Trophoblast cell (in vitro differentiated cells and primary cell): ENCODE measurements around the gene FUBP3.

Experiments
- DNase-seq, 2 donors: peaks; one replicate each; pipeline ENCODE4 v3.0.0-alpha.2; 2016
- H2AFZ ChIP-seq: 2 replicates; pipeline ENCODE4 v1.6.1; 2013; ENCODE audit warnings: low read length, moderate library complexity, mild to moderate bottlenecking; ENCODE audit not compliant: insufficient read depth, poor library complexity
- H2AK5ac ChIP-seq: 2 replicates; pipeline ENCODE4 v1.6.1; 2013; ENCODE audit warnings: mild to moderate bottlenecking, low read length
- H2BK120ac ChIP-seq: 2 replicates; pipeline ENCODE4 v1.6.1; 2013; ENCODE audit warnings: low read length, mild to moderate bottlenecking, moderate library complexity; ENCODE audit not compliant: insufficient read depth, poor library complexity
- H2BK12ac ChIP-seq: 2 replicates; pipeline ENCODE4 v1.6.1; 2013; ENCODE audit warnings: mild to moderate bottlenecking, low read length, moderate library complexity
- H2BK5ac ChIP-seq: 2 replicates; pipeline ENCODE4 v1.6.1; 2013; ENCODE audit warnings: low read length, low read depth, moderate library complexity, mild to moderate bottlenecking; ENCODE audit not compliant: poor library complexity
- H3K14ac ChIP-seq: 2 replicates; pipeline ENCODE4 v1.6.1; 2013; ENCODE audit warnings: mild to moderate bottlenecking, low read length
- H3K18ac ChIP-seq: 2 replicates; pipeline ENCODE4 v1.6.1; 2013; ENCODE audit warnings: mild to moderate bottlenecking, low read length
- H3K23ac ChIP-seq: 2 replicates; pipeline ENCODE4 v1.6.1; 2013; ENCODE audit warnings: low read length
- H3K27ac ChIP-seq: 2 replicates; pipeline ENCODE4 v1.5.1; 2013; ENCODE audit warnings: low read depth, mild to moderate bottlenecking, inconsistent platforms, low read length, moderate library complexity
- H3K27me3 ChIP-seq: 2 replicates; pipeline ENCODE4 v1.6.1; 2013; ENCODE audit warnings: inconsistent platforms, mild to moderate bottlenecking, low read length, moderate library complexity; ENCODE audit not compliant: insufficient read depth
- H3K36me3 ChIP-seq, 2 experiments: 1 replicate in 1 of 2; 2 replicates in 1 of 2; pipeline ENCODE4 v1.6.1; 2013; ENCODE audit warnings: low read length in 2 of 2, mild to moderate bottlenecking in 2 of 2, moderate library complexity in 1 of 2; ENCODE audit not compliant: insufficient read depth in 2 of 2, control insufficient read depth in 1 of 2
- H3K4ac ChIP-seq: 2 replicates; pipeline ENCODE4 v1.6.1; 2013; ENCODE audit warnings: low read depth, mild to moderate bottlenecking, low read length, moderate library complexity
- H3K4me1 ChIP-seq, 2 experiments: 1 replicate in 1 of 2; 2 replicates in 1 of 2; pipeline ENCODE4 v1.6.1; 2013; ENCODE audit warnings: low read length in 2 of 2, mild to moderate bottlenecking in 2 of 2, moderate library complexity in 1 of 2; ENCODE audit not compliant: insufficient read depth in 2 of 2, control insufficient read depth in 1 of 2
- H3K4me2 ChIP-seq: 2 replicates; pipeline ENCODE4 v1.6.1; 2013; ENCODE audit warnings: inconsistent platforms, mild to moderate bottlenecking, low read length, moderate library complexity
- H3K4me3 ChIP-seq: 2 replicates; pipeline ENCODE4 v1.5.1; 2013; ENCODE audit warnings: mild to moderate bottlenecking, low read depth, low read length, inconsistent platforms
- H3K79me1 ChIP-seq: one replicate; pipeline ENCODE4 v1.6.1; 2013; ENCODE audit warnings: low read length
- H3K79me2 ChIP-seq: 2 replicates; pipeline ENCODE4 v1.6.1; 2013; ENCODE audit warnings: low read length, mild to moderate bottlenecking; ENCODE audit not compliant: control insufficient read depth, insufficient read depth, poor library complexity
- H3K9ac ChIP-seq: 2 replicates; pipeline ENCODE4 v1.6.1; 2013; ENCODE audit warnings: mild to moderate bottlenecking, low read length
- H3K9me3 ChIP-seq: 2 replicates; pipeline ENCODE4 v1.6.1; 2013; ENCODE audit warnings: low read depth, mild to moderate bottlenecking, control low read depth, inconsistent platforms, low read length; ENCODE audit not compliant: insufficient read depth
- H4K12ac ChIP-seq: 2 replicates; pipeline ENCODE4 v1.6.1; 2013; ENCODE audit warnings: low read depth, mild to moderate bottlenecking, low read length, moderate library complexity
- H4K8ac ChIP-seq: 2 replicates; pipeline ENCODE4 v1.6.1; 2013; ENCODE audit warnings: low read depth, mild to moderate bottlenecking, low read length, moderate library complexity
- H4K91ac ChIP-seq: one replicate; pipeline ENCODE4 v1.6.1; 2013; ENCODE audit warnings: low read depth, mild to moderate bottlenecking, low read length, moderate library complexity
- WGBS: extraction: QIAGEN DNeasy Blood & Tissue Kit; methylation state at CpG from one replicate; pipeline ENCODE4 v1.1.7; 2013; ENCODE audit warnings: missing lambda C conversion rate; ENCODE audit not compliant: insufficient read length, insufficient coverage; ENCODE audit errors: extremely low coverage; 5-methylcytosine and 5-hydroxymethylcytosine counted together

The FUBP3 gene

GRCh38 chr9:130588416-130588815 lies 9.0 kb downstream of the FUBP3 start:
- no peak overlapping the region for H4K8ac ChIP-seq
- H2AK5ac ChIP-seq = no peak overlapping the region
- WGBS = no CpG with 5 or more reads among the region's 4 CpGs
- no peak overlapping the region for H2AFZ ChIP-seq
- H3K23ac ChIP-seq = no peak overlapping the region
- H3K4me1 ChIP-seq = peaks cover 0 to 6% of the 10 kb centered on the region in 2 experiments
- no peak overlapping the region for H3K4ac ChIP-seq
- H3K27ac ChIP-seq = no peak overlapping the region
- no peak overlapping the region for H3K4me2 ChIP-seq
- no peak overlapping the region for H3K18ac ChIP-seq
- H3K79me2 ChIP-seq = peaks cover 2% of the 10 kb centered on the region
- peak; percentile 37 to 63 for DNase-seq
- no peak overlapping the region for H2BK12ac ChIP-seq
- H3K36me3 ChIP-seq = peaks cover 4 to 5% of the 10 kb centered on the region in 2 experiments
- H4K91ac ChIP-seq = no peak overlapping the region
- H3K4me3 ChIP-seq = no peak overlapping the region
- H3K9me3 ChIP-seq = no peaks in the 10 kb centered on the region
- H2BK120ac ChIP-seq = no peak overlapping the region
- no peak overlapping the region for H3K14ac ChIP-seq
- H3K9ac ChIP-seq = no peak overlapping the region
- H4K12ac ChIP-seq = no peak overlapping the region
- H3K27me3 ChIP-seq = no peaks in the 10 kb centered on the region
- no peaks in the 10 kb centered on the region for H3K79me1 ChIP-seq
- no peak overlapping the region for H2BK5ac ChIP-seq

- no CpG with 5 or more reads among the region's 3 CpGs for whole genome bisulfite sequencing
Measured at GRCh38 chr9:130589754-130590153, 10.4 kb downstream of the FUBP3 start.

GRCh38 chr9:130590305-130590704 lies 10.9 kb downstream of the FUBP3 start:
- H3K4me1 ChIP-seq = peaks cover 0 to 6% of the 10 kb centered on the region in 2 experiments
- peaks cover 2% of the 10 kb centered on the region for H3K79me2 ChIP-seq
- no peak overlapping the region for H3K23ac ChIP-seq
- H3K9me3 ChIP-seq = no peaks in the 10 kb centered on the region
- H2AFZ ChIP-seq = no peak overlapping the region
- no peak overlapping the region for H2BK120ac ChIP-seq
- no peak overlapping the region for H3K9ac ChIP-seq
- H3K4me3 ChIP-seq = no peak overlapping the region
- H3K36me3 ChIP-seq = peaks cover 5 to 7% of the 10 kb centered on the region in 2 experiments
- no peak overlapping the region for H2BK5ac ChIP-seq
- H4K12ac ChIP-seq = no peak overlapping the region
- H3K27me3 ChIP-seq = no peaks in the 10 kb centered on the region
- no peak overlapping the region for H3K27ac ChIP-seq
- no peak overlapping the region for H3K4ac ChIP-seq
- no peak overlapping the region for H2AK5ac ChIP-seq
- H3K14ac ChIP-seq = no peak overlapping the region
- H2BK12ac ChIP-seq = no peak overlapping the region
- H3K18ac ChIP-seq = no peak overlapping the region
- no peak overlapping the region for H4K91ac ChIP-seq
- no peak overlapping the region for H4K8ac ChIP-seq
- no peak for DNase-seq
- WGBS = no CpG with 5 or more reads among the region's 3 CpGs
- H3K4me2 ChIP-seq = no peak overlapping the region
- no peaks in the 10 kb centered on the region for H3K79me1 ChIP-seq

More at GRCh38 chr9:130589754-130590153, 10.4 kb downstream of the FUBP3 start:
- H2BK12ac ChIP-seq = no peak overlapping the region
- peaks cover 2% of the 10 kb centered on the region for H3K79me2 ChIP-seq
- no peak overlapping the region for H3K27ac ChIP-seq
- H3K23ac ChIP-seq = no peak overlapping the region
- no peak for DNase-seq
- no peaks in the 10 kb centered on the region for H3K9me3 ChIP-seq
- peak overlapping the region; percentile 52 for H3K4ac ChIP-seq
- no peak overlapping the region for H4K12ac ChIP-seq
- peaks cover 0 to 6% of the 10 kb centered on the region in 2 experiments for H3K4me1 ChIP-seq
- no peak overlapping the region for H2BK120ac ChIP-seq
- H3K14ac ChIP-seq = no peak overlapping the region
- no peak overlapping the region for H4K8ac ChIP-seq
- H3K4me3 ChIP-seq = no peak overlapping the region
- H3K4me2 ChIP-seq = no peak overlapping the region
- H3K27me3 ChIP-seq = no peaks in the 10 kb centered on the region
- no peak overlapping the region for H2BK5ac ChIP-seq
- H3K79me1 ChIP-seq = no peaks in the 10 kb centered on the region
- H2AFZ ChIP-seq = no peak overlapping the region
- no peak overlapping the region for H2AK5ac ChIP-seq
- H3K36me3 ChIP-seq = peaks cover 4 to 7% of the 10 kb centered on the region in 2 experiments
- H4K91ac ChIP-seq = no peak overlapping the region
- H3K9ac ChIP-seq = no peak overlapping the region
- H3K18ac ChIP-seq = no peak overlapping the region

GRCh38 chr9:130593020-130593419 lies 13.6 kb downstream of the FUBP3 start:
- no peak for DNase-seq
- no peak overlapping the region for H3K4me3 ChIP-seq
- H3K27me3 ChIP-seq = no peaks in the 10 kb centered on the region
- H3K4ac ChIP-seq = no peak overlapping the region
- no peak overlapping the region for H2BK5ac ChIP-seq
- no peak overlapping the region for H3K14ac ChIP-seq
- H3K9me3 ChIP-seq = no peaks in the 10 kb centered on the region
- no peak overlapping the region for H3K23ac ChIP-seq
- H4K8ac ChIP-seq = no peak overlapping the region
- no peaks in the 10 kb centered on the region for H3K79me1 ChIP-seq
- H2BK120ac ChIP-seq = no peak overlapping the region
- no peak overlapping the region for H3K9ac ChIP-seq
- no peak overlapping the region for H2AFZ ChIP-seq
- peaks cover 0 to 4% of the 10 kb centered on the region in 2 experiments for H3K4me1 ChIP-seq
- H3K27ac ChIP-seq = no peak overlapping the region
- no peak overlapping the region for H2AK5ac ChIP-seq
- no peak overlapping the region for H3K18ac ChIP-seq
- H3K4me2 ChIP-seq = no peak overlapping the region
- no peak overlapping the region for H2BK12ac ChIP-seq
- H4K91ac ChIP-seq = no peak overlapping the region
- peaks cover 2% of the 10 kb centered on the region for H3K79me2 ChIP-seq
- WGBS = no CpG with 5 or more reads among the region's 2 CpGs
- no peak overlapping the region for H4K12ac ChIP-seq
- peaks cover 7 to 12% of the 10 kb centered on the region in 2 experiments for H3K36me3 ChIP-seq
